Measurements from ENCODE around the gene TRRAP.

DNA sequence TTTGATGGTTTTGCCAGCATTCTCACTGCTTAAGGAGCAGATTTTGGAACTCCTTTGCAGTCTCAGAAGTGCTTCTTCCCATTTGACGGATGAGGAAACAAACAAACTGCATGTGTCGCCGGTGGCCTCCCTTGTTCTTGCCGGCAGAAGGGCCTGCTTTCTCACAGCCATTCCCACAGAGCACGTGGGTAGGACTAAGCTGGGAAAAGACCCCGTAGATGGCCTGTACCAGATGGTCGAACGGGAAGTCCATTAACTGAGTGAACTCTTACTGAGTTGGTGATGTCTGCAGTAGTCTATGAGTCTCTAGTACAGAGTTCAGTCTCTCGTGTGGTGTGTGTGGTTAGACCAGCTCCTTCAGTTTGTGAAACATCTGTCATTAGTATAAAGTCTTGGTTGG is 131.9 kb downstream of the TRRAP start:
- TF ChIP-seq CEBPB (IDR thresholded peaks at IDR 0.05) = no peak
- TF ChIP-seq, protein P1, sequence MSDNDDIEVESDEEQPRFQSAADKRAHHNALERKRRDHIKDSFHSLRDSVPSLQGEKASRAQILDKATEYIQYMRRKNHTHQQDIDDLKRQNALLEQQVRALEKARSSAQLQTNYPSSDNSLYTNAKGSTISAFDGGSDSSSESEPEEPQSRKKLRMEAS (IDR thresholded peaks at IDR 0.05) = no peak
- no peak for TF ChIP-seq MYC (IDR thresholded peaks at IDR 0.05; ENCODE audit: borderline replicate concordance, low read length)
- TF ChIP-seq, protein P2, sequence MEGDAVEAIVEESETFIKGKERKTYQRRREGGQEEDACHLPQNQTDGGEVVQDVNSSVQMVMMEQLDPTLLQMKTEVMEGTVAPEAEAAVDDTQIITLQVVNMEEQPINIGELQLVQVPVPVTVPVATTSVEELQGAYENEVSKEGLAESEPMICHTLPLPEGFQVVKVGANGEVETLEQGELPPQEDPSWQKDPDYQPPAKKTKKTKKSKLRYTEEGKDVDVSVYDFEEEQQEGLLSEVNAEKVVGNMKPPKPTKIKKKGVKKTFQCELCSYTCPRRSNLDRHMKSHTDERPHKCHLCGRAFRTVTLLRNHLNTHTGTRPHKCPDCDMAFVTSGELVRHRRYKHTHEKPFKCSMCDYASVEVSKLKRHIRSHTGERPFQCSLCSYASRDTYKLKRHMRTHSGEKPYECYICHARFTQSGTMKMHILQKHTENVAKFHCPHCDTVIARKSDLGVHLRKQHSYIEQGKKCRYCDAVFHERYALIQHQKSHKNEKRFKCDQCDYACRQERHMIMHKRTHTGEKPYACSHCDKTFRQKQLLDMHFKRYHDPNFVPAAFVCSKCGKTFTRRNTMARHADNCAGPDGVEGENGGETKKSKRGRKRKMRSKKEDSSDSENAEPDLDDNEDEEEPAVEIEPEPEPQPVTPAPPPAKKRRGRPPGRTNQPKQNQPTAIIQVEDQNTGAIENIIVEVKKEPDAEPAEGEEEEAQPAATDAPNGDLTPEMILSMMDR (IDR thresholded peaks at IDR 0.05) = no peak
- TF ChIP-seq CBX8 (IDR thresholded peaks at IDR 0.05) = no peak
- TF ChIP-seq RFX5 (IDR thresholded peaks at IDR 0.05) = no peak
- TF ChIP-seq, protein P3, sequence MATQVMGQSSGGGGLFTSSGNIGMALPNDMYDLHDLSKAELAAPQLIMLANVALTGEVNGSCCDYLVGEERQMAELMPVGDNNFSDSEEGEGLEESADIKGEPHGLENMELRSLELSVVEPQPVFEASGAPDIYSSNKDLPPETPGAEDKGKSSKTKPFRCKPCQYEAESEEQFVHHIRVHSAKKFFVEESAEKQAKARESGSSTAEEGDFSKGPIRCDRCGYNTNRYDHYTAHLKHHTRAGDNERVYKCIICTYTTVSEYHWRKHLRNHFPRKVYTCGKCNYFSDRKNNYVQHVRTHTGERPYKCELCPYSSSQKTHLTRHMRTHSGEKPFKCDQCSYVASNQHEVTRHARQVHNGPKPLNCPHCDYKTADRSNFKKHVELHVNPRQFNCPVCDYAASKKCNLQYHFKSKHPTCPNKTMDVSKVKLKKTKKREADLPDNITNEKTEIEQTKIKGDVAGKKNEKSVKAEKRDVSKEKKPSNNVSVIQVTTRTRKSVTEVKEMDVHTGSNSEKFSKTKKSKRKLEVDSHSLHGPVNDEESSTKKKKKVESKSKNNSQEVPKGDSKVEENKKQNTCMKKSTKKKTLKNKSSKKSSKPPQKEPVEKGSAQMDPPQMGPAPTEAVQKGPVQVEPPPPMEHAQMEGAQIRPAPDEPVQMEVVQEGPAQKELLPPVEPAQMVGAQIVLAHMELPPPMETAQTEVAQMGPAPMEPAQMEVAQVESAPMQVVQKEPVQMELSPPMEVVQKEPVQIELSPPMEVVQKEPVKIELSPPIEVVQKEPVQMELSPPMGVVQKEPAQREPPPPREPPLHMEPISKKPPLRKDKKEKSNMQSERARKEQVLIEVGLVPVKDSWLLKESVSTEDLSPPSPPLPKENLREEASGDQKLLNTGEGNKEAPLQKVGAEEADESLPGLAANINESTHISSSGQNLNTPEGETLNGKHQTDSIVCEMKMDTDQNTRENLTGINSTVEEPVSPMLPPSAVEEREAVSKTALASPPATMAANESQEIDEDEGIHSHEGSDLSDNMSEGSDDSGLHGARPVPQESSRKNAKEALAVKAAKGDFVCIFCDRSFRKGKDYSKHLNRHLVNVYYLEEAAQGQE (IDR thresholded peaks at IDR 0.05) = no peak
- TF ChIP-seq RCOR1 (IDR thresholded peaks at IDR 0.05; ENCODE audit: low read depth, low read length) = no peak
- TF ChIP-seq POLR2A (IDR thresholded peaks at IDR 0.05; ENCODE audit: low read length) = no peak
- no peak for TF ChIP-seq SMC3 (IDR thresholded peaks at IDR 0.05)
- no peak for TF ChIP-seq RNF2 (IDR thresholded peaks at IDR 0.05; ENCODE audit: borderline replicate concordance, low read depth)
- TF ChIP-seq, protein P4, sequence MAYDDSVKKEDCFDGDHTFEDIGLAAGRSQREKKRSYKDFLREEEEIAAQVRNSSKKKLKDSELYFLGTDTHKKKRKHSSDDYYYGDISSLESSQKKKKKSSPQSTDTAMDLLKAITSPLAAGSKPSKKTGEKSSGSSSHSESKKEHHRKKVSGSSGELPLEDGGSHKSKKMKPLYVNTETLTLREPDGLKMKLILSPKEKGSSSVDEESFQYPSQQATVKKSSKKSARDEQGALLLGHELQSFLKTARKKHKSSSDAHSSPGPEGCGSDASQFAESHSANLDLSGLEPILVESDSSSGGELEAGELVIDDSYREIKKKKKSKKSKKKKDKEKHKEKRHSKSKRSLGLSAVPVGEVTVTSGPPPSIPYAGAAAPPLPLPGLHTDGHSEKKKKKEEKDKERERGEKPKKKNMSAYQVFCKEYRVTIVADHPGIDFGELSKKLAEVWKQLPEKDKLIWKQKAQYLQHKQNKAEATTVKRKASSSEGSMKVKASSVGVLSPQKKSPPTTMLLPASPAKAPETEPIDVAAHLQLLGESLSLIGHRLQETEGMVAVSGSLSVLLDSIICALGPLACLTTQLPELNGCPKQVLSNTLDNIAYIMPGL (CRISPR knock-in tag; IDR thresholded peaks at IDR 0.05; ENCODE audit: borderline replicate concordance) = no peak
- no peak for TF ChIP-seq ZNF302 (CRISPR knock-in tag; IDR thresholded peaks at IDR 0.05)
